ENCODE results near the gene FCMR.

The FCMR gene

DNA sequence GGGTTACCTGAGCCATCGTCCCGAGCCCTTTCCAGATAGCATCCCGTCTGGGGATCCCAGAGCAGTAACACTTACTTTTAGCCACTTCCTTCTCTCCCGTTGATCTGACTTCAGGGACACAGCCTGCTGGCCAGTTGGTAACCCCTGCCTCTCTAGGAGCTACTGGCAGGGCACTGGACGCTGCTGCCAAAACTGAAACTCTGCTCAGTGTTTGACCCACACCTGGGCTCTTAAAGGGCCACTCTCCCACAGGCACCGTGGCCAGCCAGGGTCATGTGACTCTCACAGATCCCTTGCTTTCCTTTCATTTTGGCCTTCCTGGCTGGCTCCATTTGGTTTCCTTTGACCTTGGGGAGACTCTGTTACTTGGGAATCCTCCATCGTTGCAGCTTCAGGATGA lies 24.5 kb upstream of the FCMR start, which contains the start of gene PIGR:
Gene PIGR (minus strand): TSS at position 206 of the 400 bp plus-strand sequence. CDS start 5,935 bp downstream, outside the sequence.
- H3K4me1 Mint-ChIP-seq: peaks cover 10% of the 10 kb centered on the region
- peaks cover 5% of the 10 kb centered on the region for H3K9me3 Mint-ChIP-seq

GRCh38 chr1:206945779-206946178 lies 24.0 kb upstream of the FCMR start:
- H3K27me3 Mint-ChIP-seq (ENCODE audit: low read depth, poor library complexity): peaks cover 38% of the 10 kb centered on the region

More for the DNA sequence above, 24.5 kb upstream of the FCMR start, which contains the start of gene PIGR:
- TF ChIP-seq CTCF (IDR thresholded peaks at IDR 0.05): no peak
- H3K27me3 Mint-ChIP-seq (ENCODE audit: low read depth, poor library complexity): peaks cover 38% of the 10 kb centered on the region
- no peaks in the 10 kb centered on the region for H3K36me3 Mint-ChIP-seq (ENCODE audit: low read depth)
- no peak within 1 kb of the TSS for H3K4me3 Mint-ChIP-seq
- H3K27ac Mint-ChIP-seq: peak within 1 kb of the TSS; percentile 40
- DNase-seq: no peak

GRCh38 chr1:206944703-206945102 lies 23.0 kb upstream of the FCMR start:
- no peak for DNase-seq
- Mint-ChIP-seq H3K4me3 (no peak overlapping the region), H3K4me1 (peaks cover 15% of the 10 kb centered on the region), H3K27me3 (ENCODE audit: low read depth, poor library complexity) (peaks cover 40% of the 10 kb centered on the region), H3K27ac (no peak overlapping the region), H3K9me3 (no peaks in the 10 kb centered on the region), H3K36me3 (ENCODE audit: low read depth) (no peaks in the 10 kb centered on the region)
- TF ChIP-seq CTCF (IDR thresholded peaks at IDR 0.05): no peak

More at GRCh38 chr1:206945779-206946178, 24.0 kb upstream of the FCMR start:
- DNase-seq: no peak
- no peak for TF ChIP-seq CTCF (IDR thresholded peaks at IDR 0.05)
- Mint-ChIP-seq H3K9me3 (peaks cover 5% of the 10 kb centered on the region), H3K36me3 (ENCODE audit: low read depth) (no peaks in the 10 kb centered on the region), H3K4me1 (peaks cover 14% of the 10 kb centered on the region), H3K4me3 (no peak overlapping the region), H3K27ac (no peak overlapping the region)

- H3K4me1 Mint-ChIP-seq: peaks cover 15% of the 10 kb centered on the region
- no peak for DNase-seq
- H3K36me3 Mint-ChIP-seq (ENCODE audit: low read depth): no peaks in the 10 kb centered on the region
- H3K27ac Mint-ChIP-seq: no peak overlapping the region
- no peak overlapping the region for H3K4me3 Mint-ChIP-seq
- H3K9me3 Mint-ChIP-seq: no peaks in the 10 kb centered on the region
- TF ChIP-seq CTCF (IDR thresholded peaks at IDR 0.05): no peak
- peaks cover 38% of the 10 kb centered on the region for H3K27me3 Mint-ChIP-seq (ENCODE audit: low read depth, poor library complexity)
Observed at GRCh38 chr1:206941766-206942418, 20.2 kb upstream of the FCMR start.

- H3K9me3 Mint-ChIP-seq: no peaks in the 10 kb centered on the region
- peaks cover 42% of the 10 kb centered on the region for H3K27me3 Mint-ChIP-seq (ENCODE audit: low read depth, poor library complexity)
- peaks cover 15% of the 10 kb centered on the region for H3K4me1 Mint-ChIP-seq
- H3K4me3 Mint-ChIP-seq: no peak overlapping the region
- no peaks in the 10 kb centered on the region for H3K36me3 Mint-ChIP-seq (ENCODE audit: low read depth)
- no peak for DNase-seq
- TF ChIP-seq CTCF (IDR thresholded peaks at IDR 0.05): no peak
- no peak overlapping the region for H3K27ac Mint-ChIP-seq
Observed at GRCh38 chr1:206940588-206940936, 18.8 kb upstream of the FCMR start.
